H9 (cell line): Measurements from ENCODE around the gene GFRA1. TPM values are rescaled to one million over a fixed set of nuclear protein-coding genes. Genes with fewer than 3 reads are reported as not detected.

Experiments used
- DNase-seq: peaks from one replicate; pipeline ENCODE4 v3.0.0-alpha.2; 2017
- H2AFZ ChIP-seq: one replicate; pipeline ENCODE4 v1.6.1; 2013; ENCODE audit warnings: mild to moderate bottlenecking, low read length, control low read depth, moderate library complexity
- H2AK5ac ChIP-seq: 2 replicates; pipeline ENCODE4 v1.6.1; 2013; ENCODE audit warnings: low read length, control low read depth, mixed read lengths; ENCODE audit not compliant: insufficient read length
- H2BK120ac ChIP-seq: one replicate; pipeline ENCODE4 v1.6.1; 2013; ENCODE audit warnings: low read depth, mild to moderate bottlenecking, low read length, control low read depth, inconsistent platforms; ENCODE audit not compliant: poor library complexity, severe bottlenecking
- H2BK12ac ChIP-seq: 2 replicates; pipeline ENCODE4 v1.6.1; 2013; ENCODE audit warnings: low read length, control low read depth, mixed read lengths, low read depth; ENCODE audit not compliant: insufficient read length
- H2BK15ac ChIP-seq: 2 replicates; pipeline ENCODE4 v1.6.1; 2013; ENCODE audit warnings: low read depth, low read length, control low read depth
- H2BK20ac ChIP-seq: one replicate; pipeline ENCODE4 v1.6.1; 2013; ENCODE audit warnings: low read depth, mild to moderate bottlenecking, low read length, control low read depth, inconsistent platforms; ENCODE audit not compliant: poor library complexity, severe bottlenecking
- H2BK5ac ChIP-seq: 2 replicates; pipeline ENCODE4 v1.6.1; 2013; ENCODE audit warnings: low read length, control low read depth, mixed read lengths; ENCODE audit not compliant: insufficient read length
- H3K14ac ChIP-seq: 2 replicates; pipeline ENCODE4 v1.6.1; 2013; ENCODE audit warnings: low read length, control low read depth; ENCODE audit not compliant: insufficient read depth
- H3K18ac ChIP-seq: 2 replicates; pipeline ENCODE4 v1.6.1; 2013; ENCODE audit warnings: low read depth, mild to moderate bottlenecking, mixed read lengths, low read length, control low read depth; ENCODE audit not compliant: insufficient read length
- H3K23ac ChIP-seq: 2 replicates; pipeline ENCODE4 v1.6.1; 2013; ENCODE audit warnings: low read length, control low read depth, mixed read lengths, low read depth; ENCODE audit not compliant: insufficient read length
- H3K23me2 ChIP-seq: 2 replicates; pipeline ENCODE4 v1.6.1; 2013; ENCODE audit warnings: low read depth, mild to moderate bottlenecking, mixed read lengths, low read length, control low read depth; ENCODE audit not compliant: insufficient read length, poor library complexity, severe bottlenecking
- H3K27ac ChIP-seq: 2 replicates; pipeline ENCODE4 v1.5.1; 2013; ENCODE audit warnings: low read length, control low read depth, mixed read lengths, low read depth; ENCODE audit not compliant: insufficient read length
- H3K27me3 ChIP-seq: 2 replicates; pipeline ENCODE4 v1.6.1; 2013; ENCODE audit warnings: low read length, control low read depth, inconsistent platforms; ENCODE audit not compliant: insufficient read depth
- H3K4ac ChIP-seq: 2 replicates; pipeline ENCODE4 v1.6.1; 2013; ENCODE audit warnings: low read depth, mild to moderate bottlenecking, control low read depth, inconsistent platforms, low read length, moderate library complexity
- H3K4me1 ChIP-seq: 2 replicates; pipeline ENCODE4 v1.6.1; 2013; ENCODE audit warnings: low read length, control low read depth, inconsistent platforms; ENCODE audit not compliant: insufficient read depth
- H3K4me2 ChIP-seq: 2 replicates; pipeline ENCODE4 v1.6.1; 2013; ENCODE audit warnings: low read length, control low read depth, mixed read lengths; ENCODE audit not compliant: insufficient read length, insufficient read depth
- H3K56ac ChIP-seq: 2 replicates; pipeline ENCODE4 v1.6.1; 2013; ENCODE audit warnings: low read depth, mild to moderate bottlenecking, mixed read lengths, low read length, control low read depth; ENCODE audit not compliant: insufficient read length
- H3K79me1 ChIP-seq: 2 replicates; pipeline ENCODE4 v1.6.1; 2013; ENCODE audit warnings: low read depth, mild to moderate bottlenecking, moderate library complexity, low read length, control low read depth, inconsistent platforms; ENCODE audit not compliant: insufficient read depth, poor library complexity, severe bottlenecking
- H3K79me2 ChIP-seq: 2 replicates; pipeline ENCODE4 v1.6.1; 2013; ENCODE audit warnings: low read length, control low read depth, inconsistent platforms; ENCODE audit not compliant: insufficient read depth
- H3K9ac ChIP-seq: 2 replicates; pipeline ENCODE4 v1.6.1; 2013; ENCODE audit warnings: low read length, control low read depth, mixed read lengths; ENCODE audit not compliant: insufficient read length; ENCODE audit errors: extremely low read depth
- H3K9me3 ChIP-seq: one replicate; pipeline ENCODE4 v1.6.1; 2013; ENCODE audit warnings: low read depth, low read length, inconsistent platforms; ENCODE audit not compliant: control insufficient read depth
- H3T11ph ChIP-seq: one replicate; pipeline ENCODE4 v1.6.1; 2013; ENCODE audit warnings: mild to moderate bottlenecking, low read length, control low read depth, inconsistent platforms
- H4K20me1 ChIP-seq: one replicate; pipeline ENCODE4 v1.6.1; 2013; ENCODE audit not compliant: control insufficient read depth, insufficient read length, insufficient read depth
- H4K5ac ChIP-seq: 2 replicates; pipeline ENCODE4 v1.6.1; 2013; ENCODE audit warnings: low read depth, mild to moderate bottlenecking, mixed read lengths, low read length, control low read depth; ENCODE audit not compliant: insufficient read length
- H4K8ac ChIP-seq: replicated peaks from 2 replicates; pipeline ENCODE4 v1.6.1; 2013; ENCODE audit warnings: low read length, control low read depth, mixed read lengths, low read depth; ENCODE audit not compliant: insufficient read length
- H4K91ac ChIP-seq: 2 replicates; pipeline ENCODE4 v1.6.1; 2013; ENCODE audit warnings: low read depth, mild to moderate bottlenecking, moderate library complexity, mixed read lengths, low read length, control low read depth; ENCODE audit not compliant: insufficient read length
- H3K27ac Mint-ChIP-seq, 3 experiments: 2 replicates in 2 of 3; 3 replicates in 1 of 3; pipeline ENCODE4 v1.8.0; 2020 to 2021; ENCODE audit warnings: mixed read lengths in 3 of 3, mild to moderate bottlenecking in 1 of 3, moderate library complexity in 1 of 3
- H3K27me3 Mint-ChIP-seq: 2 replicates; pipeline ENCODE4 v1.8.0; 2021; ENCODE audit warnings: low read depth, mild to moderate bottlenecking, moderate library complexity, mixed read lengths
- H3K36me3 Mint-ChIP-seq, 3 experiments: 2 replicates in 2 of 3; 3 replicates in 1 of 3; pipeline ENCODE4 v1.8.0; 2020 to 2021; ENCODE audit warnings: low read depth in 3 of 3, mixed read lengths in 3 of 3; ENCODE audit not compliant: insufficient read depth in 1 of 3
- H3K4me1 Mint-ChIP-seq, 2 experiments: 2 replicates each; pipeline ENCODE4 v1.8.0; 2020; ENCODE audit warnings: mixed read lengths in 2 of 2
- H3K4me3 Mint-ChIP-seq, 2 experiments: 2 replicates in 1 of 2; 3 replicates in 1 of 2; pipeline ENCODE4 v1.8.0; 2020 to 2021; ENCODE audit warnings: mild to moderate bottlenecking in 2 of 2, mixed read lengths in 2 of 2, moderate library complexity in 1 of 2
- H3K9me3 Mint-ChIP-seq, 2 experiments: 2 replicates in 1 of 2; 3 replicates in 1 of 2; pipeline ENCODE4 v1.8.0; 2020; ENCODE audit warnings: mild to moderate bottlenecking in 2 of 2, mixed read lengths in 2 of 2, moderate library complexity in 1 of 2
- WGBS: extraction: QIAGEN DNeasy Blood & Tissue Kit; methylation state at CpG from one replicate; pipeline ENCODE4 v1.1.7; 2013; ENCODE audit warnings: missing lambda C conversion rate, low lambda C conversion rate, mixed read lengths; ENCODE audit not compliant: insufficient read length; ENCODE audit errors: extremely low coverage; 5-methylcytosine and 5-hydroxymethylcytosine counted together
- total RNA-seq: library from RNA; stranded (reverse); gene quantifications from 2 replicates; pipeline ENCODE4 v1.2.1, GENCODE V29; 2021
- TF ChIP-seq, protein P1 (sequence below): fragments of 200-600 bp; sonication (generic); conservative IDR thresholded peaks from 3 replicates; pipeline ENCODE4 v1.8.0; 2021; ENCODE audit warnings: antibody characterized with exemption, mild to moderate bottlenecking

Gene GFRA1
- total RNA-seq, 1 experiment from 2014 or later: 0.24 TPM

DNA sequence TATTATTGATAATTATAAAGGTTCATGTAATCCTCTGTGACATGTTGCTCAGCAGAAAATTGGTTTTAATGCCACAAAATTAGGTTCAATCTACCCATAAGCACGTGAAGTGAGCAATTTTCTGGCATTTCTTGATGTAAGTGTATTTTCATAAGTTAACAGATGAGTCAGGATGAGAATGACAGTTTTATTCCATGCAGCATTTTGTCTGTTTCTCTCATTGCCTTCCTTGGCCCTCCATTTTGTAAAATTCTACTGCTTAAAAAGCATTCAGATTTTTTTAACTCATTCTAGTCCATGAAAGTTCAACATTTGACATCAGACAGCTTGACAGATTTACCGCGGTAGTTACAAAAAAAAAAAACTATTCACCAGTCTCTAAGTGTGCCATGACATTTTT lies 4.0 kb upstream of the GFRA1 start:
- peaks cover 14 to 19% of the 10 kb centered on the region in 2 experiments for H3K4me1 Mint-ChIP-seq
- Histone ChIP-seq H3K27ac (no peak overlapping the region), H2BK15ac (no peak overlapping the region), H3K4me1 (peaks cover 2% of the 10 kb centered on the region; the same call in 1 of the 2 replicates), H3K9me3 (no peaks in the 10 kb centered on the region), H3K4ac (no peak overlapping the region), H3K23ac (no peak overlapping the region), H3K56ac (no peak overlapping the region), H4K20me1 (peaks cover 4% of the 10 kb centered on the region), H2BK12ac (no peak overlapping the region), H2AFZ (no peak overlapping the region), H3T11ph (no peak overlapping the region), H2BK120ac (no peak overlapping the region), H4K8ac (no peak overlapping the region), H2AK5ac (no peak overlapping the region), H3K23me2 (peaks cover 27% of the 10 kb centered on the region), H4K91ac (no peak overlapping the region), H3K79me2 (no peaks in the 10 kb centered on the region), H3K27me3 (peaks cover 26% of the 10 kb centered on the region; the same call in 1 of the 2 replicates), H3K18ac (no peak overlapping the region), H2BK20ac (no peak overlapping the region), H3K14ac (no peak overlapping the region), H3K79me1 (no peaks in the 10 kb centered on the region), H3K4me2 (no peak overlapping the region), H3K9ac (no peak overlapping the region), H4K5ac (no peak overlapping the region), H2BK5ac (no peak overlapping the region)
- no peak overlapping the region for H3K4me3 Mint-ChIP-seq
- TF ChIP-seq, protein P1, sequence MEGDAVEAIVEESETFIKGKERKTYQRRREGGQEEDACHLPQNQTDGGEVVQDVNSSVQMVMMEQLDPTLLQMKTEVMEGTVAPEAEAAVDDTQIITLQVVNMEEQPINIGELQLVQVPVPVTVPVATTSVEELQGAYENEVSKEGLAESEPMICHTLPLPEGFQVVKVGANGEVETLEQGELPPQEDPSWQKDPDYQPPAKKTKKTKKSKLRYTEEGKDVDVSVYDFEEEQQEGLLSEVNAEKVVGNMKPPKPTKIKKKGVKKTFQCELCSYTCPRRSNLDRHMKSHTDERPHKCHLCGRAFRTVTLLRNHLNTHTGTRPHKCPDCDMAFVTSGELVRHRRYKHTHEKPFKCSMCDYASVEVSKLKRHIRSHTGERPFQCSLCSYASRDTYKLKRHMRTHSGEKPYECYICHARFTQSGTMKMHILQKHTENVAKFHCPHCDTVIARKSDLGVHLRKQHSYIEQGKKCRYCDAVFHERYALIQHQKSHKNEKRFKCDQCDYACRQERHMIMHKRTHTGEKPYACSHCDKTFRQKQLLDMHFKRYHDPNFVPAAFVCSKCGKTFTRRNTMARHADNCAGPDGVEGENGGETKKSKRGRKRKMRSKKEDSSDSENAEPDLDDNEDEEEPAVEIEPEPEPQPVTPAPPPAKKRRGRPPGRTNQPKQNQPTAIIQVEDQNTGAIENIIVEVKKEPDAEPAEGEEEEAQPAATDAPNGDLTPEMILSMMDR: no peak
- no peak overlapping the region for H3K27ac Mint-ChIP-seq
- peaks cover 6% of the 10 kb centered on the region for H3K27me3 Mint-ChIP-seq
- no peaks in the 10 kb centered on the region; a peak in 1 of 7 replicates for H3K36me3 Mint-ChIP-seq
- H3K9me3 Mint-ChIP-seq: no peaks in the 10 kb centered on the region; a peak in 2 of 5 replicates
- no CpG with 5 or more reads among the region's 3 CpGs for WGBS
- DNase-seq: no peak
